ENCODE data around the gene SNX21.

SNX21 gene

GRCh38 chr20:45892049-45892825 is 58.6 kb downstream of the SNX21 start:
- Histone ChIP-seq H3K9me3 (ENCODE audit: control insufficient read depth, insufficient read depth, low read length) (no peaks in the 10 kb centered on the region), H3K4me3 (ENCODE audit: low read length) (peak overlapping the region; percentile 66; the same call in 1 of the 2 replicates), H3K27ac (ENCODE audit: low read length) (no peak overlapping the region), H3K36me3 (ENCODE audit: control insufficient read depth, insufficient read depth, low read length) (0 out of 2 replicates have a peak, but pooled peaks cover 4% of the 10 kb centered on the region), H3K27me3 (ENCODE audit: control insufficient read depth, insufficient read depth, low read length) (no peaks in the 10 kb centered on the region), H3K4me1 (ENCODE audit: control insufficient read depth, insufficient read depth, low read length) (no peaks in the 10 kb centered on the region)
- no peak for DNase-seq (ENCODE audit: low read depth, low spot score)
- no CpG with 5 or more reads among the region's 9 CpGs for WGBS (ENCODE audit: insufficient coverage, insufficient read length)
